GM23338 (cell line): ENCODE data around the gene DCPS. TPM values are rescaled to one million over a fixed set of nuclear protein-coding genes. Genes with fewer than 3 reads are reported as not detected.

ENCODE experiments used
- ATAC-seq: fragments of 200-7000 bp; cut with Tn5 transposase; 3 replicates; pipeline ENCODE4 v1.9.1; 2020
- DNase-seq: peaks from one replicate; pipeline ENCODE4 v3.0.0-alpha.2; 2015; ENCODE audit warnings: low spot score
- H2AFZ ChIP-seq: fragments of 200-600 bp; sonication (generic); 2 replicates; pipeline ENCODE4 v1.8.0; 2016; ENCODE audit warnings: antibody characterized with exemption, mild to moderate bottlenecking, moderate library complexity
- H3F3A ChIP-seq: fragments of 200-600 bp; sonication (generic); replicated peaks from 2 replicates; pipeline ENCODE4 v1.8.0; 2017; ENCODE audit warnings: antibody characterized with exemption, mixed run types, low read depth
- H3K27ac ChIP-seq: fragments of 200-600 bp; sonication (generic); 2 replicates; pipeline ENCODE4 v1.6.1; 2016; ENCODE audit warnings: low read depth
- H3K27me3 ChIP-seq: fragments of 200-600 bp; sonication (generic); 2 replicates; pipeline ENCODE4 v1.8.0; 2016; ENCODE audit warnings: mild to moderate bottlenecking, mixed run types, moderate library complexity; ENCODE audit not compliant: insufficient read depth
- H3K36me3 ChIP-seq: fragments of 200-600 bp; sonication (generic); 2 replicates; pipeline ENCODE4 v1.8.0; 2016; ENCODE audit warnings: mild to moderate bottlenecking; ENCODE audit not compliant: insufficient read depth
- H3K4me1 ChIP-seq: fragments of 200-600 bp; sonication (generic); 2 replicates; pipeline ENCODE4 v1.8.0; 2016; ENCODE audit warnings: mild to moderate bottlenecking, moderate library complexity; ENCODE audit not compliant: insufficient read depth
- H3K4me2 ChIP-seq: fragments of 200-600 bp; sonication (generic); 2 replicates; pipeline ENCODE4 v1.7.1; 2017; ENCODE audit warnings: mixed run types
- H3K4me3 ChIP-seq: fragments of 200-600 bp; sonication (generic); 2 replicates; pipeline ENCODE4 v1.6.1; 2016; ENCODE audit warnings: mixed run types
- H3K79me2 ChIP-seq: fragments of 200-600 bp; sonication (generic); replicated peaks from 2 replicates; pipeline ENCODE4 v1.8.0; 2017; ENCODE audit warnings: mild to moderate bottlenecking; ENCODE audit not compliant: insufficient read depth
- H3K9me2 ChIP-seq: fragments of 200-600 bp; sonication (generic); 2 replicates; pipeline ENCODE4 v1.8.0; 2017; ENCODE audit not compliant: insufficient read depth
- H4K20me1 ChIP-seq: fragments of 200-600 bp; sonication (generic); replicated peaks from 2 replicates; pipeline ENCODE4 v1.8.0; 2017; ENCODE audit warnings: mild to moderate bottlenecking; ENCODE audit not compliant: insufficient read depth
- H3K27ac Mint-ChIP-seq: 2 replicates; pipeline ENCODE4 v1.8.0; 2020; ENCODE audit warnings: inconsistent platforms, mild to moderate bottlenecking, moderate library complexity, mixed read lengths
- H3K27me3 Mint-ChIP-seq: 3 replicates; pipeline ENCODE4 v1.8.0; 2022; ENCODE audit warnings: low read depth, mild to moderate bottlenecking, moderate library complexity, mixed read lengths, inconsistent platforms; ENCODE audit not compliant: insufficient read depth, poor library complexity
- H3K36me3 Mint-ChIP-seq: 3 replicates; pipeline ENCODE4 v1.8.0; 2021; ENCODE audit warnings: low read depth, mild to moderate bottlenecking, inconsistent platforms, moderate library complexity, mixed read lengths
- H3K4me1 Mint-ChIP-seq: 3 replicates; pipeline ENCODE4 v1.8.0; 2020; ENCODE audit warnings: mild to moderate bottlenecking, inconsistent platforms, mixed read lengths
- H3K4me3 Mint-ChIP-seq: 3 replicates; pipeline ENCODE4 v1.8.0; 2021; ENCODE audit warnings: moderate library complexity, mild to moderate bottlenecking, inconsistent platforms, mixed read lengths
- H3K9me3 Mint-ChIP-seq: 3 replicates; pipeline ENCODE4 v1.8.0; 2020; ENCODE audit warnings: moderate library complexity, mild to moderate bottlenecking, inconsistent platforms, mixed read lengths
- CREB1 ChIP-seq: fragments of 250-450 bp; sonication (Bioruptor Pico); IDR thresholded peaks from 2 replicates; pipeline ENCODE4 v1.5.0; 2020; ENCODE audit warnings: low read depth, mild to moderate bottlenecking, moderate library complexity
- CTCF ChIP-seq, 2 experiments: fragments of 200-600 bp in 1 of 2; sonication (generic) in 1 of 2; conservative IDR thresholded peaks; 2 replicates each; pipeline versions ENCODE4 v1.5.1 to v1.6.1; 2016 to 2017; ENCODE audit warnings: antibody characterized with exemption in 2 of 2, low read depth in 2 of 2, mild to moderate bottlenecking in 2 of 2, moderate library complexity in 1 of 2
- ETS1 ChIP-seq: IDR thresholded peaks from 2 replicates; pipeline ENCODE4 v1.6.1; 2016; ENCODE audit warnings: antibody characterized with exemption
- EZH2 ChIP-seq: fragments of 200-600 bp; sonication (generic); IDR thresholded peaks from one replicate; pipeline ENCODE4 v1.8.0; 2017; ENCODE audit warnings: antibody characterized with exemption, mild to moderate bottlenecking, low read depth; ENCODE audit not compliant: unreplicated experiment
- EZH2phosphoT487 ChIP-seq: fragments of 200-600 bp; sonication (generic); IDR thresholded peaks from one replicate; pipeline ENCODE4 v1.8.1; 2018; ENCODE audit warnings: antibody characterized with exemption; ENCODE audit not compliant: unreplicated experiment
- JUNB ChIP-seq: IDR thresholded peaks from one replicate; pipeline ENCODE4 v1.6.1; 2016; ENCODE audit warnings: antibody characterized with exemption; ENCODE audit not compliant: unreplicated experiment
- NANOG ChIP-seq: IDR thresholded peaks from 2 replicates; pipeline ENCODE4 v1.6.1; 2016; ENCODE audit warnings: antibody characterized with exemption, borderline replicate concordance
- POLR2AphosphoS5 ChIP-seq: IDR thresholded peaks from 2 replicates; pipeline ENCODE4 v1.6.1; 2016; ENCODE audit warnings: antibody characterized with exemption, low read depth
- REST ChIP-seq: IDR thresholded peaks from one replicate; pipeline ENCODE4 v1.6.1; 2018; ENCODE audit warnings: antibody characterized with exemption; ENCODE audit not compliant: unreplicated experiment
- STAT1 ChIP-seq: IDR thresholded peaks from one replicate; pipeline ENCODE4 v1.6.1; 2016; ENCODE audit warnings: antibody characterized with exemption; ENCODE audit not compliant: unreplicated experiment
- ZNF114 ChIP-seq: fragments of 250-450 bp; sonication (Bioruptor Pico); IDR thresholded peaks from 2 replicates; pipeline ENCODE4 v1.5.0; 2020; ENCODE audit warnings: mild to moderate bottlenecking, moderate library complexity
- ZNF331 ChIP-seq: fragments of 250-450 bp; sonication (Bioruptor Pico); IDR thresholded peaks from 2 replicates; pipeline ENCODE4 v1.5.0; 2020; ENCODE audit warnings: low read depth, mild to moderate bottlenecking, moderate library complexity
- ZNF462 ChIP-seq: fragments of 250-450 bp; sonication (Bioruptor Pico); IDR thresholded peaks from 2 replicates; pipeline ENCODE4 v1.5.0; 2020; ENCODE audit warnings: mild to moderate bottlenecking, moderate library complexity
- polyA plus RNA-seq: library from polyadenylated mRNA; unstranded; fragments of >200 nt; fragmentation: Nextera tagmentation; extraction: Ambion mirVana; gene quantifications from 2 replicates; pipeline ENCODE4 v1.2.1, GENCODE V29; 2016
- total RNA-seq: library from RNA; depleted of rRNA; stranded (reverse); fragments of >200 nt; shearing (Covaris generic); gene quantifications from 2 replicates; pipeline ENCODE4 v1.2.3, GENCODE V29; 2014

The DCPS gene
- total and polyA plus RNA-seq, 2 experiments from 2014 or later = 26.8 to 46.4 TPM

GRCh38 chr11:126329644-126330211 lies 25.9 kb downstream of the DCPS start:
- no peaks in the 10 kb centered on the region for H3K36me3 ChIP-seq
- H3K4me3 ChIP-seq = no peak overlapping the region
- ATAC-seq (no peak), DNase-seq (no peak)
- H3K9me2 ChIP-seq = no peaks in the 10 kb centered on the region
- no peaks in the 10 kb centered on the region for H4K20me1 ChIP-seq
- H3K27ac Mint-ChIP-seq = no peak overlapping the region
- H3K4me3 Mint-ChIP-seq = no peak overlapping the region
- H3K27me3 Mint-ChIP-seq = peaks cover 2% of the 10 kb centered on the region
- H3K9me3 Mint-ChIP-seq = no peaks in the 10 kb centered on the region
- no peak overlapping the region for H3K27ac ChIP-seq
- H3K36me3 Mint-ChIP-seq = no peaks in the 10 kb centered on the region; the same call in 2 of the 3 replicates
- peaks cover 16% of the 10 kb centered on the region for H3K4me1 Mint-ChIP-seq
- no peaks in the 10 kb centered on the region for H3F3A ChIP-seq
- no peak overlapping the region for H2AFZ ChIP-seq
- no peak overlapping the region for H3K4me2 ChIP-seq
- H3K27me3 ChIP-seq = no peaks in the 10 kb centered on the region
- H3K4me1 ChIP-seq = no peaks in the 10 kb centered on the region
- H3K79me2 ChIP-seq = no peaks in the 10 kb centered on the region; the same call in 1 of the 2 replicates
- TF ChIP-seq STAT1 (no peak), EZH2phosphoT487 (no peak), CTCF (conservative IDR thresholded peaks at IDR 0.05; ENCODE audit: low read depth in 2 of 2) (no peak), ZNF462 (no peak), NANOG (no peak), ETS1 (no peak), POLR2AphosphoS5 (no peak), EZH2 (no peak), JUNB (no peak), CREB1 (CRISPR knock-in tag) (no peak), ZNF331 (no peak), REST (no peak), ZNF114 (CRISPR knock-in tag) (no peak)
